GM19023 (cell line): Measurements from ENCODE around the gene RAB7A.
A peak's percentile ranks its signal among the peaks of the same experiment; 100 is the strongest.
"Not testable (repeated sequence)": the region's sequence is repeated elsewhere in the genome, so short reads cannot be mapped to it uniquely, and the experiment has no call there.

Source experiments
- ATAC-seq: cut with Tn5 transposase; IDR thresholded peaks from one replicate; pipeline ENCODE4 v1.9.1; 2021; ENCODE audit warnings: mild to moderate bottlenecking, moderate library complexity; ENCODE audit not compliant: unreplicated experiment

RAB7A gene

GRCh38 chr3:128815318-128816064, 89.5 kb downstream of the RAB7A start:
- no peak for ATAC-seq

- ATAC-seq = no peak
Measured at GRCh38 chr3:128818186-128818787, 92.3 kb downstream of the RAB7A start.

- no peak for ATAC-seq
Measured at GRCh38 chr3:128820252-128820839, 94.4 kb downstream of the RAB7A start.

GRCh38 chr3:128823008-128823407, 97.0 kb downstream of the RAB7A start:
- no peak for ATAC-seq

- no peak for ATAC-seq
Measured at GRCh38 chr3:128823631-128824030, 97.6 kb downstream of the RAB7A start.

- no peak for ATAC-seq
Measured at GRCh38 chr3:128824132-128824850, 98.3 kb downstream of the RAB7A start.

GRCh38 chr3:128825117-128825725, 99.2 kb downstream of the RAB7A start:
- no peak for ATAC-seq

GRCh38 chr3:128829087-128829486, 103.1 kb downstream of the RAB7A start:
- ATAC-seq = not testable (repeated sequence)

GRCh38 chr3:128829925-128830625, 104.1 kb downstream of the RAB7A start:
- not testable (repeated sequence) for ATAC-seq

- ATAC-seq = not testable (repeated sequence)
Measured at GRCh38 chr3:128830762-128831161, 104.8 kb downstream of the RAB7A start.

GRCh38 chr3:128832979-128833378, 107.0 kb downstream of the RAB7A start:
- not testable (repeated sequence) for ATAC-seq

GRCh38 chr3:128835096-128835495, 109.1 kb downstream of the RAB7A start:
- ATAC-seq = no peak

- no peak for ATAC-seq
Measured at GRCh38 chr3:128841926-128842920, 116.2 kb downstream of the RAB7A start.

GRCh38 chr3:128844502-128844901, 118.5 kb downstream of the RAB7A start:
- no peak for ATAC-seq

GRCh38 chr3:128845119-128845777, 119.3 kb downstream of the RAB7A start:
- ATAC-seq = peak; percentile 16

GRCh38 chr3:128845778-128846485, 119.9 kb downstream of the RAB7A start:
- peak; percentile 70 for ATAC-seq

- no peak for ATAC-seq
Measured at GRCh38 chr3:128846486-128846891, 120.5 kb downstream of the RAB7A start.
